MCF 10A (cell line): ENCODE results near the gene CASP10. TPM values are rescaled to one million over a fixed set of nuclear protein-coding genes. Genes with fewer than 3 reads are reported as not detected.

Experiments
- BruUV-seq: library from RNA; stranded (reverse); fragments of 400-500 nt; replicated peaks from 2 replicates; lab custom pipeline; 2021; lab: Mats Ljungman, UMichigan
- CTCF ChIA-PET: fragments of 300-600 bp; sonication (Branson Sonifier 250); formaldehyde crosslinking; extraction: SDS; loops from one replicate; lab custom pipeline; 2021; ENCODE audit warnings: antibody characterized with exemption, inconsistent platforms; lab: Yijun Ruan, JAX
- POLR2A ChIA-PET: fragments of 300-600, 350-650 bp; sonication (Branson Sonifier 250); formaldehyde crosslinking; extraction: SDS; loops from one replicate; lab custom pipeline; 2020; ENCODE audit warnings: antibody characterized with exemption, inconsistent platforms; lab: Yijun Ruan, JAX
- DNase-seq: peaks from one replicate; pipeline ENCODE4 v3.0.0-alpha.2; 2018; ENCODE audit not compliant: unreplicated experiment
- H3K27ac Mint-ChIP-seq: one replicate; pipeline ENCODE4 v1.8.0; 2022; ENCODE audit warnings: mild to moderate bottlenecking, low read depth, mixed read lengths; ENCODE audit not compliant: unreplicated experiment
- H3K27me3 Mint-ChIP-seq: one replicate; pipeline ENCODE4 v1.8.0; 2022; ENCODE audit warnings: mixed read lengths; ENCODE audit not compliant: insufficient read depth, unreplicated experiment
- H3K36me3 Mint-ChIP-seq: one replicate; pipeline ENCODE4 v1.8.0; 2022; ENCODE audit warnings: mild to moderate bottlenecking, moderate library complexity, mixed read lengths; ENCODE audit not compliant: insufficient read depth, unreplicated experiment
- H3K4me1 Mint-ChIP-seq: one replicate; pipeline ENCODE4 v1.8.0; 2022; ENCODE audit warnings: mixed read lengths; ENCODE audit not compliant: insufficient read depth, unreplicated experiment
- H3K4me3 Mint-ChIP-seq: one replicate; pipeline ENCODE4 v1.8.0; 2022; ENCODE audit warnings: mild to moderate bottlenecking, moderate library complexity, mixed read lengths; ENCODE audit not compliant: unreplicated experiment
- H3K9me3 Mint-ChIP-seq: one replicate; pipeline ENCODE4 v1.8.0; 2022; ENCODE audit warnings: mixed read lengths; ENCODE audit not compliant: unreplicated experiment
- intact Hi-C: fragments of 100-400 bp; cut with micrococcal nuclease; formaldehyde crosslinking; loops from 2 replicates; pipeline ENCODE4 v1.14.1; 2022
- total RNA-seq: library from RNA; stranded (reverse); gene quantifications from 2 replicates; pipeline ENCODE4 v1.2.3, GENCODE V29; 2022
- TF ChIP-seq, protein P1 (sequence below): fragments of 200-600 bp; IDR thresholded peaks from one replicate; pipeline ENCODE4 v1.8.0; 2022; ENCODE audit warnings: antibody characterized with exemption, mild to moderate bottlenecking; ENCODE audit not compliant: unreplicated experiment

Gene CASP10
- total RNA-seq, 1 experiment from 2014 or later = 0.19 TPM

- TF ChIP-seq, protein P1, sequence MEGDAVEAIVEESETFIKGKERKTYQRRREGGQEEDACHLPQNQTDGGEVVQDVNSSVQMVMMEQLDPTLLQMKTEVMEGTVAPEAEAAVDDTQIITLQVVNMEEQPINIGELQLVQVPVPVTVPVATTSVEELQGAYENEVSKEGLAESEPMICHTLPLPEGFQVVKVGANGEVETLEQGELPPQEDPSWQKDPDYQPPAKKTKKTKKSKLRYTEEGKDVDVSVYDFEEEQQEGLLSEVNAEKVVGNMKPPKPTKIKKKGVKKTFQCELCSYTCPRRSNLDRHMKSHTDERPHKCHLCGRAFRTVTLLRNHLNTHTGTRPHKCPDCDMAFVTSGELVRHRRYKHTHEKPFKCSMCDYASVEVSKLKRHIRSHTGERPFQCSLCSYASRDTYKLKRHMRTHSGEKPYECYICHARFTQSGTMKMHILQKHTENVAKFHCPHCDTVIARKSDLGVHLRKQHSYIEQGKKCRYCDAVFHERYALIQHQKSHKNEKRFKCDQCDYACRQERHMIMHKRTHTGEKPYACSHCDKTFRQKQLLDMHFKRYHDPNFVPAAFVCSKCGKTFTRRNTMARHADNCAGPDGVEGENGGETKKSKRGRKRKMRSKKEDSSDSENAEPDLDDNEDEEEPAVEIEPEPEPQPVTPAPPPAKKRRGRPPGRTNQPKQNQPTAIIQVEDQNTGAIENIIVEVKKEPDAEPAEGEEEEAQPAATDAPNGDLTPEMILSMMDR = no peak
- Mint-ChIP-seq H3K4me3 (no peak overlapping the region), H3K27me3 (no peaks in the 10 kb centered on the region), H3K27ac (no peak overlapping the region), H3K36me3 (peaks cover 25% of the 10 kb centered on the region), H3K9me3 (peaks cover 7% of the 10 kb centered on the region), H3K4me1 (no peaks in the 10 kb centered on the region)
- POLR2A ChIA-PET = interaction anchor here (0.6 to 1.6 kb wide), 2 partner anchors 9 to 15 kb away, joined by 4 to 5 read pairs; no protein-coding TSS in a partner anchor
- CTCF ChIA-PET = interaction anchor here (0.7 kb wide), 2 partner anchors 122 to 197 kb away, joined by 3 read pairs; no protein-coding TSS in a partner anchor
- no TSS peak for BruUV-seq
- intact Hi-C loops = no loop called here
- DNase-seq = no peak
Measured at GRCh38 chr2:201242571-201243277, 59.8 kb downstream of the CASP10 start.

GRCh38 chr2:201244829-201245228 is 61.9 kb downstream of the CASP10 start:
- Mint-ChIP-seq H3K27me3 (no peaks in the 10 kb centered on the region), H3K36me3 (peaks cover 23% of the 10 kb centered on the region), H3K4me1 (peaks cover 5% of the 10 kb centered on the region), H3K9me3 (peaks cover 7% of the 10 kb centered on the region), H3K27ac (no peak overlapping the region), H3K4me3 (no peak overlapping the region)
- CTCF ChIA-PET = interaction anchor here (1.2 kb wide), 1 partner anchor 118 kb away, joined by 3 read pairs; no protein-coding TSS in a partner anchor
- TF ChIP-seq, protein P1 = no peak
- POLR2A ChIA-PET = interaction anchor here (0.7 kb wide), 1 partner anchor 666 kb away, joined by 4 read pairs; no protein-coding TSS in a partner anchor
- intact Hi-C loops = no loop called here
- no TSS peak for BruUV-seq
- no peak for DNase-seq

- TF ChIP-seq, protein P1 = no peak
- no peak for DNase-seq
- intact Hi-C loops = no loop called here
- H3K36me3 Mint-ChIP-seq = peaks cover 9% of the 10 kb centered on the region
- H3K27me3 Mint-ChIP-seq = no peaks in the 10 kb centered on the region
- ChIA-PET CTCF (no interaction called here), POLR2A (no interaction called here)
- peaks cover 5% of the 10 kb centered on the region for H3K4me1 Mint-ChIP-seq
- peaks cover 2% of the 10 kb centered on the region for H3K9me3 Mint-ChIP-seq
- no peak overlapping the region for H3K4me3 Mint-ChIP-seq
- H3K27ac Mint-ChIP-seq = peak overlapping the region; percentile 63
- no TSS peak for BruUV-seq
Measured at GRCh38 chr2:201246280-201246679, 63.3 kb downstream of the CASP10 start.

DNA sequence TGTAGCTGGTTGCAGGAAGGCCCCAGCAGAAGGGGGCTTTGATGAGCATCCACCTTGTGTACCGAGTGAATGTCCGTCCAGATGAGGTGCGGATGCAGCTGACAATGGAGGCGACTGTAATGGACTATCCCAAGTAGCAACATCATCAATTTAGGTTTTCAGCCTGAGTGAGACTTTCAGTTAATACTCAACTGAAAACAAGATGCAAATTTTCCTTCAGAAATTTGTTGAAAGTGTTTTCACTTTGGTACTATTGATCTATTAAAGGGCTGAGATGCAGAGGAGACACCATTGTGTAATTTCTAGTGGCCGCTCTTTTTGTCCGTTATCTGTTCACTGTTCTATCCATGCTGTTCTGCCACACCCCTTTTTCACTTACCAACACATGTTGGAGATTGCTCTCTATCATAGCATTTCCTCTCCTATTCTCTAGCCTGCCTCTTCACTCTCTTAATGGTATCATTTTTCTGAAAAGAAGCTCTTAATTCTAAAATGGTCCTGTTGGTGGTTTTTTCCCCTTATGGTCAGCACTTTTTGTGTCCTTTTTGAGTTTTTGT is 65.4 kb downstream of the CASP10 start:
- Mint-ChIP-seq H3K9me3 (no peaks in the 10 kb centered on the region), H3K36me3 (peaks cover 10% of the 10 kb centered on the region), H3K4me3 (no peak overlapping the region), H3K4me1 (peaks cover 5% of the 10 kb centered on the region), H3K27me3 (no peaks in the 10 kb centered on the region), H3K27ac (no peak overlapping the region)
- intact Hi-C loops = no loop called here
- ChIA-PET POLR2A (interaction anchor here (1.1 kb wide), 1 partner anchor 10 kb away, joined by 5 read pairs; no protein-coding TSS in a partner anchor), CTCF (no interaction called here)
- TF ChIP-seq, protein P1 = no peak
- no peak for DNase-seq
- no TSS peak for BruUV-seq
